Measurements from ENCODE around the gene CCDC71.

CCDC71 gene

GRCh38 chr3:49175530-49175929 is 9.4 kb upstream of the CCDC71 start:
- TF ChIP-seq, protein P1, sequence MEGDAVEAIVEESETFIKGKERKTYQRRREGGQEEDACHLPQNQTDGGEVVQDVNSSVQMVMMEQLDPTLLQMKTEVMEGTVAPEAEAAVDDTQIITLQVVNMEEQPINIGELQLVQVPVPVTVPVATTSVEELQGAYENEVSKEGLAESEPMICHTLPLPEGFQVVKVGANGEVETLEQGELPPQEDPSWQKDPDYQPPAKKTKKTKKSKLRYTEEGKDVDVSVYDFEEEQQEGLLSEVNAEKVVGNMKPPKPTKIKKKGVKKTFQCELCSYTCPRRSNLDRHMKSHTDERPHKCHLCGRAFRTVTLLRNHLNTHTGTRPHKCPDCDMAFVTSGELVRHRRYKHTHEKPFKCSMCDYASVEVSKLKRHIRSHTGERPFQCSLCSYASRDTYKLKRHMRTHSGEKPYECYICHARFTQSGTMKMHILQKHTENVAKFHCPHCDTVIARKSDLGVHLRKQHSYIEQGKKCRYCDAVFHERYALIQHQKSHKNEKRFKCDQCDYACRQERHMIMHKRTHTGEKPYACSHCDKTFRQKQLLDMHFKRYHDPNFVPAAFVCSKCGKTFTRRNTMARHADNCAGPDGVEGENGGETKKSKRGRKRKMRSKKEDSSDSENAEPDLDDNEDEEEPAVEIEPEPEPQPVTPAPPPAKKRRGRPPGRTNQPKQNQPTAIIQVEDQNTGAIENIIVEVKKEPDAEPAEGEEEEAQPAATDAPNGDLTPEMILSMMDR (IDR thresholded peaks at IDR 0.05; ENCODE audit: extremely low read depth, insufficient read depth, missing control alignments), result no peak
- no peak for DNase-seq (ENCODE audit: low spot score)
- in situ Hi-C loops (cut with MboI; ENCODE audit: low pct_unique_long_range_greater_than_20kb, low sequenced_read_pairs, unreplicated experiment), result no loop called here

GRCh38 chr3:49174397-49174985 is 8.4 kb upstream of the CCDC71 start:
- in situ Hi-C loops (cut with MboI; ENCODE audit: low pct_unique_long_range_greater_than_20kb, low sequenced_read_pairs, unreplicated experiment), result loop anchor here (25.0 kb wide), 1 partner anchor 263 kb away; the partner anchor contains the start of gene NICN1
- DNase-seq (ENCODE audit: low spot score), result no peak
- TF ChIP-seq, protein P1 (IDR thresholded peaks at IDR 0.05; ENCODE audit: extremely low read depth, insufficient read depth, missing control alignments), result no peak

DNA sequence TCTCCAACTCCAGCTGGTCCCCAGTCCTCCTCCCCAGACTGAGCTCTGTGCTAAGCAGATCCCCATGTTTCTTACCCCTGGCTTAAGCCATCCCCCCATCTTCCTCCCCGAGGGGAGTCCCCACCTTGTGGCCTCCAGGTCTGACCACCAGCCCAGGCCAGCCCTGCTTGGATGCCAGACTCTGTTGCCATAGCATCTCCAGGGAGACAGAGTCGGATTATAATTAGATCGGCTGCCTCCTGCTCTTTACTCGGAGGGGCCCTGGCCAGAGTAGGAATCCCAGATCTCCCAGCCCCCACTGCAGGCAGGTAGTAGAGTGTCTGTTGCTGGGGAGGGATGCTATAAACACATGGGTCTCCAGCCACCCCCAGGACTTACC is 7.7 kb upstream of the CCDC71 start:
- TF ChIP-seq, protein P1 (IDR thresholded peaks at IDR 0.05; ENCODE audit: extremely low read depth, insufficient read depth, missing control alignments), result no peak
- no peak for DNase-seq (ENCODE audit: low spot score)
- in situ Hi-C loops (cut with MboI; ENCODE audit: low pct_unique_long_range_greater_than_20kb, low sequenced_read_pairs, unreplicated experiment), result loop anchor here (25.0 kb wide), 1 partner anchor 264 kb away; the partner anchor contains the start of gene NICN1

DNA sequence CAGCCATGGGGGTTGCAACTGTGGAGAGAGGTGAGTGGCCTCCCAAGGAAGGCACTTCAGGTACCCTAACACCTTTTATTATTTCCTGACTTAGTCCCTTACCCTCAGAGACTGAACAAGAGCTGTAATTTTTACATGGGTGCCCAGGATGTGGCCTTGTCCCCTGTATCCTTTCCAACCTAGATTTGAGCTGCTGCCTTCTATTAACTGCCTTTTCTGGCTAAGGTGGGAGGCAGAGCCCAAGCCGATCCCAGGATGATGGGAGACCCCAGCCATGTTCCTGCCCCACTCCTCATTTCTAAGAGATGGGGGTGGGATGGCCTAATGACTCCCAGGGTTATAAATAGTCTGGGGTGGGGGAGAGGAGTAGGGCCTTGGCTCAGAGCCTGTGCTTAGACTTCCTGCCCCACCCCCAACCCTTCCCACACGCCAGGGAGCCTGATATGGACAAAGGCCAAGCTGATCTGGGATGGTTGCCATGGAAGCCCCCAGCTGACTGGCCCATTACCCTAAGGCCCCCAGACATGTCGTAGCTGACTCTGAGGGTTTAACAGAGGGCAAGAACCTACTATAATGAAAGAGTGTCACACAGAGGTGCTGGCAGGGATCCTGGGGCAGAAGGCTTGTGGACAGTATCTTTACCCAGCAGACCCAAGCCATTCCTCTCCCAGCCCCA is 7.1 kb upstream of the CCDC71 start:
- in situ Hi-C loops (cut with MboI; ENCODE audit: low pct_unique_long_range_greater_than_20kb, low sequenced_read_pairs, unreplicated experiment), result loop anchor here (25.0 kb wide), 1 partner anchor 264 kb away; the partner anchor contains the start of gene NICN1
- DNase-seq (ENCODE audit: low spot score), result no peak
- TF ChIP-seq, protein P1 (IDR thresholded peaks at IDR 0.05; ENCODE audit: extremely low read depth, insufficient read depth, missing control alignments), result no peak

GRCh38 chr3:49172551-49173041 is 6.5 kb upstream of the CCDC71 start:
- TF ChIP-seq, protein P1 (IDR thresholded peaks at IDR 0.05; ENCODE audit: extremely low read depth, insufficient read depth, missing control alignments), result no peak
- no peak for DNase-seq (ENCODE audit: low spot score)
- in situ Hi-C loops (cut with MboI; ENCODE audit: low pct_unique_long_range_greater_than_20kb, low sequenced_read_pairs, unreplicated experiment), result loop anchor here (25.0 kb wide), 1 partner anchor 265 kb away; the partner anchor contains the start of gene NICN1

DNA sequence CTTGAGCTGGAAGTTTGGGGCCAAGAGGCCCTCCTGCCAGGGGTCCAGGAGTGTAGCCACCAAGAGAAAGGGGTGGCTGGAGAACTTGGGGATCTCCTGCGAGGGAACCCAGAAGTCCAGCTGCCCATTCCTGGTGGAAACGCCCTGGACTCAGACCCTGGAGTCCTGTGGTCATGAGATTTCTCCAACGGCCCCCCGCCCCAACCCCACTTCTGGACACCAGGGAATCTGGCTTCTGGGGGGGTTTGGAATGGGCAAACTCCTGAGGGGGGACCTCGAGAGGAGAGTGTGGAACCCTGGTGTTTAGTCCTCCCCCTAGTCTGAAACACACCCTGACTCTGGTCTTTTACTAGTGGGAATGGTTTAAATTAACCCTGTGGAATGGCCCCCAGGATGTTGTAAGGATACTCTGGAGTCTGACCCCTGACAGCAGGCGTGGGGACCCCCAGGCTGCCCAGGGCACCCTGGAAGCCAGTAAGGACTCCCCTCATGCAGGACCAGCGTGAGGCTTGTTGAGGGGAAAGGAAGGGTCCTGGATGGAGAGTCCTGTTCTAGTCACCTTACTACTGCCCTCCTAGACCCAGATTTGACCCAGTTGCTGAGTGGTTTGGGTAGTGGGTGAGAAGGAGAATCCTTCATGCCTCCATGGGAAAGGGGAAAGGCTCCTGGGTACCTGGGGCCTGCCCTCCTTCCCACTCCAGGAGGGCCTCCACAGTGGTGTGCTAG is 5.8 kb upstream of the CCDC71 start:
- TF ChIP-seq, protein P1 (IDR thresholded peaks at IDR 0.05; ENCODE audit: extremely low read depth, insufficient read depth, missing control alignments), result no peak
- peak; percentile 57 for DNase-seq (ENCODE audit: low spot score)
- in situ Hi-C loops (cut with MboI; ENCODE audit: low pct_unique_long_range_greater_than_20kb, low sequenced_read_pairs, unreplicated experiment), result loop anchor here (25.0 kb wide), 1 partner anchor 265 kb away; the partner anchor contains the start of gene NICN1
